MG63 (cell line): ENCODE measurements around the gene SLIT3. TPM values are rescaled to one million over a fixed set of nuclear protein-coding genes. Genes with fewer than 3 reads are reported as not detected.

ENCODE experiments used
- DNase-seq: peaks from one replicate; pipeline ENCODE4 v3.0.0-alpha.2; 2020
- H3K27me3 ChIP-seq: fragments of 250-450 bp; sonication (Bioruptor Pico); 2 replicates; pipeline ENCODE4 v1.5.1; 2020; ENCODE audit warnings: mild to moderate bottlenecking, moderate library complexity
- H3K36me3 ChIP-seq: fragments of 250-450 bp; sonication (Bioruptor Pico); 2 replicates; pipeline ENCODE4 v1.5.1; 2020; ENCODE audit warnings: mild to moderate bottlenecking, moderate library complexity
- H3K4me3 ChIP-seq: fragments of 250-450 bp; sonication (Bioruptor Pico); 2 replicates; pipeline ENCODE4 v1.5.1; 2020; ENCODE audit warnings: mild to moderate bottlenecking, moderate library complexity
- H3K9me3 ChIP-seq: fragments of 250-450 bp; sonication (Bioruptor Pico); 2 replicates; pipeline ENCODE4 v1.5.1; 2020; ENCODE audit warnings: mild to moderate bottlenecking, moderate library complexity
- total RNA-seq: library from RNA; depleted of rRNA; stranded (reverse); fragments of >200 nt; shearing (Covaris generic); gene quantifications from 2 replicates; pipeline ENCODE4 v1.2.3, GENCODE V29; 2014; ENCODE audit warnings: low replicate concordance

Gene SLIT3
- total RNA-seq, 1 experiment from 2014 or later, result 8.0 TPM

DNA sequence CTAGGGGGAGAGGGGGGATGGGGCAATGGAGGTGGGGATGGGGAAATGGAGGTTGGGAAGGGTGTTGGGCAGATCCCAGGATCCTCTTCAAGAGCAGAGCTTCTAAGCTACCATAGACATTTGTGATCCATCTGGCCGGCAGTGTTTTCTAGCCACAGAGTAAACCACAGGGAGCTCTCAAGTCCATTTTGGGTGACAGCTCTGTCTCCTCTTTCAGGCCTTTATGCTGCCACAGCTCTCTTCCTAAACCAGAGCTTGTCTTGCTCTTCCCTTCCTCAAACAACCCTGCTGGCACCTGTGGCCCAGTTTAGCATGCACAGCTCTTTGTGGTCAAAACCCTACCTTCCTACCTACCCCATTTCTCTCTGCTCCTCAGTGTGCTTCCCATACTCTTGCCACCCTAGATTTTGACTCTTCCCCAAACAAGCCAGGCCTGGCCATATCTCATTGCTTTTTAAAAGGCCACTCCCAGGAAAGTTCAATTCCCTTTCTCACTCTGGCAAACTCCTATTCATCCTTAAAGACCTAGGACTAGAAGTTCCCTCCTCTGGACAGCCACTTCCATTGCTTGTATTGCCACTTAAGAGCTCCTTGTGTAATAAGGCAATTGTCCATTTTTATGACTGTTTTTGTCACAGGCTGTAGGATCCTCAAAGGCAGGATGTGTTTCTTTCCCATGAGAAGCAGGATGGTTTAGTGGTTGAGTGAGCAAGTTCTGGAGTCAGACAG, 637.5 kb downstream of the SLIT3 start:
- no peaks in the 10 kb centered on the region for H3K27me3 ChIP-seq
- H3K9me3 ChIP-seq, result no peaks in the 10 kb centered on the region
- H3K4me3 ChIP-seq, result no peak overlapping the region
- no peak for DNase-seq
- no peaks in the 10 kb centered on the region for H3K36me3 ChIP-seq

DNA sequence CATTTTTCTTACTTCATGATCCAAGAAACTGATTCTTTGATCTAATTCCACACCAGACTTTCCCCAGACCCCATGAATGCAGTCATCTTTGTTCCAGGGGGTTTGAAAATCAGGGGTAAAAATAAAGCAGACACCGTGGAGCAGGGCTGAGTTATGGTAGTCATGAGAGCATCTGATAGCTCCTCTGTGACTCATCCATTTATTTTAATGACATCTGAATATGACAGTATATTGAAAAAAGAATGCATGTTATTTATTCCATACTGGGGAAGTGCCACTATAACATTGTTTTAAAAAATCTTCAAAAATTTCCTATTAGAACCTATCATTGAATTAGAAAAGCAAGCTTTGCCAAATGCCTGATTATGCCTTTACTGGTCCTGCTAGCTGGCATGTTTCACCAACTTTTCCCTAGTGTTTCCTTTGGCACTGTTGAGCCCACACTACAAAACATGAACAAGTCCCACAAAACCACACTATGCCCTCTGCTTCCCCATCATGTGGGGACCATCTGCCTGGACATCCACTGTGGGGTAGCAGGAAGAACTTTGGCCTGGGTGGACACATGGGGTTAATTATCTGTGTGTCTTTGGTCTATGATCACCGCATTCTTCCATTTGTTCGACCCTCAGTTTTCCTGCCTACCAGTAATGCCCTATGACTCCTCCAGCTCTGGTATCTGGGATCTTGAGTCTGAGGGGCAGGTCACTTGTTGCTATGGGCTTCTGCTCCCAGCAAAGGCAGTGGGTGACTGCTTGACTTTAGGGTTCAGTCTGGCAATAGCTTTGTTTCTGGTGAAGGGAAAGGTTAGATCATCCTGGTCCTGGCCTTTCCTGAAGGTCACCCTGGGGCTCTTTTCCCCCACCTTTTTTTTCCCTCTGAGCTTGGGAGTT, 639.1 kb downstream of the SLIT3 start:
- Histone ChIP-seq H3K36me3 (no peaks in the 10 kb centered on the region), H3K27me3 (no peaks in the 10 kb centered on the region), H3K4me3 (no peak overlapping the region), H3K9me3 (no peaks in the 10 kb centered on the region)
- DNase-seq, result no peak

DNA sequence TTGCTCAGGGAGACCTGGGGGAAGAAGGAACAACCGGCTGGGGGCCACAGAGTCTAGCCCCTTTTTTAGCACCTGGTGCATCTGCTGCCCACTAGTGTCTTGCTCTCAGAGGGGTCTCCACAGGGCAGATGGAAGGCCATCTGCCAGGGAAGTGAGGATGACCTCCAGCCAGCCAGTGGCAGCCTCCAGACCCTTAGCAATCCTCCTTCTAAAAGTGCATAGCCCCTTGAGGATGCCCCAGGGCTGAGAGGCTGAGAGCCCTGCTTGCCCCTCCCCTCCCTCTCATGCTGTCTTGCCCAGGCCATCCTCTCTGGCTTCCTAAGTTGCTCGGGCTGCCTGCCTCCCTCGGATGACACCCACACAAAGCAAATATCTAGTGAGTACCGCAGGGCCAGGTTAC, 640.2 kb downstream of the SLIT3 start:
- H3K9me3 ChIP-seq, result no peaks in the 10 kb centered on the region
- no peaks in the 10 kb centered on the region for H3K27me3 ChIP-seq
- no peak for DNase-seq
- H3K4me3 ChIP-seq, result no peak overlapping the region
- no peaks in the 10 kb centered on the region for H3K36me3 ChIP-seq

DNA sequence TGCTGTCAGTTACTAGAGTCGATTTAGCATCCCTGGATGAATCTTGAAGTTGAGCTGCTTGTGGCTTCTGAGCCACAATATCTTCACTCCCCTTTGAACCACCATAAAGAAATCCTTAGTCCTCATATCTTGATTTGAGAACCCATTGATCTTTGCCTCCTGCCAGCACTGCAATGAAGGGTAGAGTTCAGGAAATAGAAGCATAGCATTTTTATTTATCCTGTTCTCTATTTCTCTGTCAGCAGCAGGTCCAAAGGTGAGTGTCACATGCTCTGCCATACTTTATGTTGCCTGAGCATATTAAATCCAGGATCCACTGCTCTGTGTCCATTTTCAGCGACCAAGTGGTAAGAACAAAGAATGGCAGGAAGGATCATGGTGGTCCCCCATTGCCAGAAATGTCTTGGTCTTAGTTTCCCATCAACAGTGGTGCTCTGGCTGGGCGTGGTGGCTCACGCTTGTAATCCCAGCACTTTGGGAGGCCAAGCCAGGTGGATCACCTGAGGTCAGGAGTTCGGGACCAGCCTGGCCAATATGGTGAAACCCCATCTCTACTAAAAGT, 641.6 kb downstream of the SLIT3 start:
- H3K9me3 ChIP-seq, result no peaks in the 10 kb centered on the region
- H3K36me3 ChIP-seq, result no peaks in the 10 kb centered on the region
- no peak for DNase-seq
- no peak overlapping the region for H3K4me3 ChIP-seq
- H3K27me3 ChIP-seq, result no peaks in the 10 kb centered on the region

DNA sequence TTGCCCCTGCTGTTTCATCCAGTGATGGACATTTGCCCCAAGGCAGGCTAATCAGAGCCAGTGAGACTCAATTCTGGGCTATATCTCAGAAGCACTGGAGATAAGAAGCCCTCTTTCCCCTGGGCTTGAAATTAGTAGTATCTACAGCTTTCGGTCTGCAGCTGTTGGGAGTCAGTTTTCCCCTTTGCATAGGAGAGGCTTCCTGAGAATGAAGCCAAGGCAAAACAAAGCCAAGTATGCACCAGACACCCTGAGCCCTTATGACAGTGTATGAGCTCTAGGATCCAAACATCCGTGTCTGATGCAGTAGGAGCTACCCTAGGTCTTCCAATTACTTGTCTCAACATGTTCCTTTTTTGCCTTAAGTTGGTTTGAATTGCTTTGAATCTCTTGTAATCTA, 642.5 kb downstream of the SLIT3 start:
- no peaks in the 10 kb centered on the region for H3K27me3 ChIP-seq
- no peak for DNase-seq
- no peak overlapping the region for H3K4me3 ChIP-seq
- no peaks in the 10 kb centered on the region for H3K9me3 ChIP-seq
- H3K36me3 ChIP-seq, result no peaks in the 10 kb centered on the region

DNA sequence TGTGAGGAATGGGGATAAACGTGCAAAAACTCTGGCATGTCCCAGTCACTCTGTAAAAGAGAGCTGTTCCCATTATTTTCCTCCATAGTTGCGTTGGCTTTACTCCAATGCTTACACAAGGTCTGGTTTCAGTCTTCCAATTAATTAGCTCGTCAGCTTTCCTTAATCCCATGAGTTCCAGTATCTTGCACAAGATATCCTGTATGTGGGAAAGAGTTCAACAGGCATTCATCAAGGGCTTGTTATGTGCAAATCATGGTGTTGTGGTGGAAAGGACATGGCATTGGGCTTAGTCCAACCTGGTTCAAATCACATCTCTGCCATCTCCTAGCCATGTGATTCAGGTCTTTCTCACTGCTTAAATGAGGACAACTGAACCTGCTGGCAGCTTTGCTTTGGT, 644.3 kb downstream of the SLIT3 start:
- Histone ChIP-seq H3K4me3 (no peak overlapping the region), H3K36me3 (no peaks in the 10 kb centered on the region), H3K9me3 (no peaks in the 10 kb centered on the region), H3K27me3 (no peaks in the 10 kb centered on the region)
- DNase-seq, result no peak

DNA sequence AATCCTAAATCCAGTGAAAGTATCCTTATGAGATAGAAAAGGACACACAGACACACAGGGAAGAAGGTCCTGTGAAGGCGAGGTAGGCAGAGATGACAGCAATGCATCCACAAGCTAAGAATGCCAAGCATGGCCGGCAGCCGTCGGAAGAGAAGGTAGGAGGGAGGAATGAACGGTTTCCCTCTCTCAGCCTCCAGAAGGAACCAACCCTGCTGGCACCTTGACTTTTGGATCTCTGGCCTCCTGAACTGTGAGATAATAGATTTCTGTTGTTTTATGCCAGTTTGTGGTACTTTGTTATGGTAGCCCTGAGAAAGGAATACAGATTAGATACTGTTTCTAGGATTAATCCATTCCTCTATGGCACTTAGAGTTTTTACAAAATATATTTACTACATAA, 645.6 kb downstream of the SLIT3 start:
- no peaks in the 10 kb centered on the region for H3K36me3 ChIP-seq
- H3K9me3 ChIP-seq, result no peaks in the 10 kb centered on the region
- H3K4me3 ChIP-seq, result no peak overlapping the region
- DNase-seq, result no peak
- no peaks in the 10 kb centered on the region for H3K27me3 ChIP-seq

DNA sequence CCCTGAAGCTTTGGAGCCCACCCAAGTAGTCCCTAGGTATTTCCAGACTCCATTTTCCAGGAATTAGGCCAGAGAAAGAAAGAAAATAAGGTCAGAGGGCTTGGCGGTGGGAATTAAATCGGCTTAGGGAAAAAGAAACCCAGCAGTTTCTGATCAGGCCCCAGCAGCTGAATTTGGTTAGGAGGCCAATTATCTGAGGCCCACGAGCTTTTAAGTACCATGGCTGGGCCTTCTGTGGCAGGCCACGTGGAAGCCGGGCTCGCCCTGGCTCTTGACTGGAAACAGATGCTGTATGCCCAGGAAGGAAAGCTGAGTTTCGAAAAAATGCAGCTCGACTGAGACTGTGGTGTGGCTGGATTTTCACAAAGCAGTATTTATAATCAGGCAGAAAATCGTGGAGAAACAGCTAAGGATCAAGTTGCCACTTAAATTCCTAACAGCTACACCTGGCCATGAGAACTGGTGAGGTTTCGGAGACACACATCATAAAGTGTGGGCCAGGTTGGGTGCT, 646.7 kb downstream of the SLIT3 start:
- Histone ChIP-seq H3K9me3 (no peaks in the 10 kb centered on the region; the same call in 1 of the 2 replicates), H3K36me3 (no peaks in the 10 kb centered on the region), H3K4me3 (no peak overlapping the region), H3K27me3 (no peaks in the 10 kb centered on the region)
- no peak for DNase-seq

DNA sequence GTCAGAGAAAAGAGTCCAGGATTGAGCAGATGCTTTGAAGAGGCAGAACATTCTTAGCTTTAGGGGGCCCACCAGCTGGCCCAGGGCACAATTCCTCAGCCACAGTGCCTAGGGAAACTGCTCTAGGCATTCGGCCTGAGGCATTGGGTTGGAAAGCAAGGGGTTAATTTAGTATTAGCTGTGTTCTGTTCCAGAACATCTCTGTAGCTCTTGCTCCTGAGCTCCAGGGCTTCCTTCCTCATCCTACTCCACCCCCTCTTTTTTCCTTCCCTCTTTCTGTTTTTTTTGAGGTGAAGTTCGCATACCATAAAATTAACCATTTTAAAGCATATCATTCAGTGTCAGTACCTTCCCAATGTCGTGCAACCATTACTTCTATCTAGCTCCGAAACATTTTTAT, 647.3 kb downstream of the SLIT3 start:
- no peak overlapping the region for H3K4me3 ChIP-seq
- H3K9me3 ChIP-seq, result peaks cover 2% of the 10 kb centered on the region; the same call in 1 of the 2 replicates
- no peaks in the 10 kb centered on the region for H3K36me3 ChIP-seq
- DNase-seq, result no peak
- no peaks in the 10 kb centered on the region for H3K27me3 ChIP-seq

DNA sequence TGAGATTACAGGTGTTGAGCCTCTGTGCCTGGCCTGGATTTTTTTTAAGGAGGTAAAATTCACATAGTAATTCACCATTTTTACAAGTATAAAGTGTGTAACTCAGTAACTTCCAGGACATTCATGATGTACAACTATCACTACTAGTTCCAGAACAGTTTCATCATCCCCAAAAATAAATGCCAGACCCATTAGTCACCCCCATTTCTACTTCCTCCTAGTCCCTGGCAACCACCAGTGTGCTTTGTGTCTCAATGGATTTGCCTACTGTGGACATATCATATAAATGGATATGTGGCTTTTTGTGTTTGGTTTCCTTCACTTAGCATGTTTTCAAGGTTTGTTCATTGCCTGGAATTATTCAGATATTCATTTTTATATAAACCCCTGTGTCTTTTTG, 649.3 kb downstream of the SLIT3 start:
- Histone ChIP-seq H3K36me3 (no peaks in the 10 kb centered on the region), H3K4me3 (no peak overlapping the region), H3K27me3 (no peaks in the 10 kb centered on the region), H3K9me3 (peaks cover 2% of the 10 kb centered on the region; the same call in 1 of the 2 replicates)
- DNase-seq, result peak; percentile 71

DNA sequence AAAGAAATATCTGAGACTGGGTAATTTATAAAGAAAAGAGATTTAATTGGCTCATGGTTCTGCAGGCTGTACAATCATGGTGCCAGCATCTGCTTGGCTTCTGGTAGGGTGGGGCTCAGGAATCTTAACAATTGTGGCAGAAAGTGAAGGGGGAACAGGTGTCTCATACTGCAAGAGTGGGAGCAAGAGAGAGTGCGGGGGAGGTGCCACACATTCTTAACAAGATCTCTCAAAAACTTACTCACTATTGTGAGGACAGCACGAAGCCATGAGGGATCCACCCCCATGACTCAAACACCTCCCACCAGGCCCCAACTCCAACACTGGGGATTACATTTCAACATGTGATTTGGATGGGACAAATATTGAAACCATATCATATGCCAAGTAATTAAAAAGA, 651.6 kb downstream of the SLIT3 start:
- Histone ChIP-seq H3K4me3 (no peak overlapping the region), H3K27me3 (no peaks in the 10 kb centered on the region), H3K36me3 (no peaks in the 10 kb centered on the region), H3K9me3 (peaks cover 2% of the 10 kb centered on the region; the same call in 1 of the 2 replicates)
- no peak for DNase-seq

DNA sequence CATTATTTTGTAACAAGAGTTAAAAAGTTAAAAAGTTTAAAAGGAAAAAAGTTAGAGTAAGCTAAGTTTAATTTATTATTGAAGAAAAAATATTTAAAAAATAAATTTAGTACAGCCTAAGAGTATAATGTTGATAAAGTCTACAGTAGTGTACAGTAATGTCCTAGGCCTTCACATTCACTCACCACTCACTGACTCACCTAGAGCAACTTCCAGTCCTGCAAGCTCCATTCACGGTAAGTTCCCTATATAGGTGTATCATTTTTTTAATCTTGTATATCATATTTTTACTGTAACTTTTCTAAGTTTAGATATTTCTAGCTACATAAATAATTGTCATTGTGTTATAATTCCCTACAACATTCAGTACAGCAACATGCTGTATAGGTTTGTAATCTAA, 652.4 kb downstream of the SLIT3 start:
- Histone ChIP-seq H3K9me3 (peaks cover 2% of the 10 kb centered on the region; the same call in 1 of the 2 replicates), H3K4me3 (no peak overlapping the region), H3K36me3 (no peaks in the 10 kb centered on the region), H3K27me3 (no peaks in the 10 kb centered on the region)
- DNase-seq, result no peak

DNA sequence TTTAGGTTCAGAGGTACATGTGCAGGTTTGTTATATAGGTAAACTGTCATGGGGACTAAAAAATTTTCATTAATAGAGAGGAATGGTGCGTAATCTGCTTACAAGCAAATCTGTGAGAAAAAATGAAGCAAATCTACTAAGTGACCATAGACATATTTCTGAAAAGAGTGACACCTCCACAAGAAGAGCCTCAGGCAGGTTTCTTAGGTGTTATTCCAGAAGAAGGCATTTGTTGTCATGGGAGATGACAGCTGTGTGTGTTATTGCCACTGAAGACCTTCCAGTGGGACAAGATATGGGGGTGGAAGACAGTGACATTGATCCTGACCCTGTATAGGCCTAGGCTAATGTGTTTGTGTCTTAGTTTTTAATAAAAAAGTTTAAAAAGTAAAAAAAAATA, 652.9 kb downstream of the SLIT3 start:
- Histone ChIP-seq H3K36me3 (no peaks in the 10 kb centered on the region), H3K9me3 (peaks cover 2% of the 10 kb centered on the region; the same call in 1 of the 2 replicates), H3K4me3 (no peak overlapping the region), H3K27me3 (no peaks in the 10 kb centered on the region)
- no peak for DNase-seq

DNA sequence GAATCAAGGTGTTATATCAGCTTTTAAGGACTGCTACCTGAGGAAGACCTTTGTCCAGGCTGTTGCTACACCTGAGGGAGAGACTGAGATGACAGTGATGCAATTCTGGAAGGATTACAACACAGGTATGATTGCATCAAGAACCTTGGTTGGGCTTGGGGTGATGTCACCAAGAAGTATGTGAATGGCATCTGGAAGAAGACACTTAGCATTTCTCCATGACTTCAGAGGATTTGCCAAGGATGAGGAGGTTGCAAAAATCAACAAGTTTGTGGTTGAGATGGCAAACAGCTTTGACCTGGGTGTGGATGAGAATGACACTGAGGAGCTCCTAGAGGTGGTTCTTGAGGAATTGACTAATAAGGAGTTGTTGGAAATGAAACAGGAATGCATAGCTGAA, 653.9 kb downstream of the SLIT3 start:
- H3K27me3 ChIP-seq, result no peaks in the 10 kb centered on the region
- no peak for DNase-seq
- no peak overlapping the region for H3K4me3 ChIP-seq
- H3K36me3 ChIP-seq, result no peaks in the 10 kb centered on the region
- H3K9me3 ChIP-seq, result peaks cover 2% of the 10 kb centered on the region; the same call in 1 of the 2 replicates

DNA sequence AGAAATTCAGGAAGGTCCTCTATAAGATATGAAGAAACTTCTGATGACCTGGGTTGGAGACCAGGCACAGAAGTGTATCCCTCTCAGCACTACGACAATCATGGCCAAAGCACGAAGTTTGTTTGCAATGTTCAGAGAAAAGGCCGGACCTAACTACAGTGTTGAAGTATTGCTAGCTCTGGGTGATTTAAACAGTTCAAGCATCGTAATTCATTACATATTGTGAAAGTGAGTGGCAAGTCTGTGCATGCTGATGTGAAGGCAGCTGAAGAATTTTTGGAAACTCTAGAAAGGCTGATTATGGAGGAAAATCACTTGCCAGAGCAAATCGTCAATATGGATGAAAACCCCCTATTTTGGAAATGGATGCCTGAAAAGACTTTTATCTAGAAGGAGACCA, 654.6 kb downstream of the SLIT3 start:
- Histone ChIP-seq H3K4me3 (no peak overlapping the region), H3K9me3 (peaks cover 2% of the 10 kb centered on the region; the same call in 1 of the 2 replicates), H3K36me3 (no peaks in the 10 kb centered on the region), H3K27me3 (no peaks in the 10 kb centered on the region)
- DNase-seq, result no peak

DNA sequence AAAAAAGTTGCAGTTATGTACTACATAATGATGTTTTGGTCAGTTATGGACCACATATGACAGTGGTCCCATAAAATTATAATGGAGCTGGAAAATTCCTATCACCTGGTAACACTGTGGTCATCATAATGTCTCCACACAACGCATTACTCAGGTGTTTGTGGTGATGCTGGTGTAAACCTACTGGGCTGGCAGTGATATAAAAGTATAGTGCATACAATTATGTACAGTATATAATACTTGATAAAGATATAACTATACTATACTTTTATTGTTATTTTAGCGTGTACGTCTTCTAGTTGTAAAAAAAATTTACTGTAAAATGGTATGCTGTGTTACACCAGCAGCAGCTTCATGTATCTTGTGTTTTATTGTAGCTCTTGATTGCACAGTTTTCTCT, 655.7 kb downstream of the SLIT3 start:
- no peak for DNase-seq
- peaks cover 2% of the 10 kb centered on the region; the same call in 1 of the 2 replicates for H3K9me3 ChIP-seq
- H3K36me3 ChIP-seq, result no peaks in the 10 kb centered on the region
- no peak overlapping the region for H3K4me3 ChIP-seq
- H3K27me3 ChIP-seq, result no peaks in the 10 kb centered on the region

DNA sequence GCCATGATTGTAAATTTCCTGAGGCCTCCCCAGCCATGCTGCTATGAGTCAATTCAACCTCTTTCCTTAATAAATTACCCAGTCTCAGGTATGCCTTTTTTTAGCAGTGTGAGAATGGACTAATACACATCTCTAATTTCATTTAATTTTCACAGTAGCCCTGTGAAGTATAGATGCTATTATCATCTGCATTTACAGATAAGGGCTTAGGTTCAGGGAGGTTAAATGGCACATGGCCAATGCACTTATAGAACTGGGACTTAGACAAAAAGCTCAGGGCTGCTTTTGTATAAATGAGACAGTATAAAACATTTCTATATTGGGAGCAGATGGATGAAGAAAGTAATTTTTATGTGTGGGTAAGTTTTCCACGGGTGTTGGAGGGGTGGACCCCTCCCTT, 658.9 kb downstream of the SLIT3 start:
- no peaks in the 10 kb centered on the region for H3K36me3 ChIP-seq
- H3K4me3 ChIP-seq, result no peak overlapping the region
- no peaks in the 10 kb centered on the region for H3K9me3 ChIP-seq
- DNase-seq, result no peak
- no peaks in the 10 kb centered on the region for H3K27me3 ChIP-seq
